Activated CD4-positive, alpha-beta T cell treated with anti-CD3 and anti-CD28 coated beads, Interleukin-2, amount 10 ng/mL, durations not matched to agents 24 days and 14 days (primary cell): ENCODE measurements around the gene MOV10L1. TPM values are rescaled to one million over a fixed set of nuclear protein-coding genes. Genes with fewer than 3 reads are reported as not detected.

ENCODE experiments used
- DNase-seq: peaks from one replicate; pipeline ENCODE4 v3.0.0; 2022
- H3K27ac Mint-ChIP-seq: one replicate; pipeline ENCODE4 v1.8.0; 2022; ENCODE audit warnings: mild to moderate bottlenecking, mixed read lengths
- H3K27me3 Mint-ChIP-seq: one replicate; pipeline ENCODE4 v1.8.0; 2022; ENCODE audit warnings: mixed read lengths
- H3K36me3 Mint-ChIP-seq: one replicate; pipeline ENCODE4 v1.8.0; 2022; ENCODE audit warnings: low read depth, mild to moderate bottlenecking, mixed read lengths
- H3K4me1 Mint-ChIP-seq: one replicate; pipeline ENCODE4 v1.8.0; 2021; ENCODE audit warnings: mixed read lengths
- H3K4me3 Mint-ChIP-seq: one replicate; pipeline ENCODE4 v1.8.0; 2022; ENCODE audit warnings: mild to moderate bottlenecking, moderate library complexity, mixed read lengths
- H3K9me3 Mint-ChIP-seq: one replicate; pipeline ENCODE4 v1.8.0; 2021; ENCODE audit warnings: mixed read lengths
- intact Hi-C: fragments of 100-400 bp; cut with micrococcal nuclease; formaldehyde crosslinking; loops from one replicate; pipeline ENCODE4 v1.15.1; 2023
- total RNA-seq: library from RNA; stranded (reverse); gene quantifications from 2 replicates; pipeline ENCODE4 v1.2.3, GENCODE V29; 2022

MOV10L1 gene
- total RNA-seq, 1 donor from 2014 or later = not detected

DNA sequence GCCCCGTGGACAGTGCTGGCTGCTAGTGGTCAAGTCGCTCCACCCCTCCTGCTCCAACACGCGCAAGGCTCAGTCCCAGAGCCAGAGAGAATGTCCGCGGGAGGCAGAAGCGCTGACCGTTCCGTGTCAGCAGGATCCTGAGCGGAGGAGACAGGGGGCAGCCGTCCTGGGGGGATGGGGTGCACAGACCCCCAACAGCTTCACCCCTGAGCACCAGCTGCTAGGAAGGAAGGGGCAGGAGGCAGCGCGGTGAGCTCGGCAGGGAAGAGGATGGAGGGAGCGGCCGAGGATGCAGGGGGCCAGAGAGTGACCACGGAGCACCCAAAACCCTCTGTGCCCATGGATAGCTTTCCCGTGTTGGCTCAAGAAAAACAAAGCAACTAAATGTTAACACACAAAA, 25.4 kb upstream of the MOV10L1 start:
- intact Hi-C loops = no loop called here
- Mint-ChIP-seq H3K4me1 (no peaks in the 10 kb centered on the region), H3K9me3 (no peaks in the 10 kb centered on the region), H3K4me3 (no peak overlapping the region), H3K27me3 (peaks cover 5% of the 10 kb centered on the region), H3K36me3 (no peaks in the 10 kb centered on the region), H3K27ac (no peak overlapping the region)
- DNase-seq = no peak

DNA sequence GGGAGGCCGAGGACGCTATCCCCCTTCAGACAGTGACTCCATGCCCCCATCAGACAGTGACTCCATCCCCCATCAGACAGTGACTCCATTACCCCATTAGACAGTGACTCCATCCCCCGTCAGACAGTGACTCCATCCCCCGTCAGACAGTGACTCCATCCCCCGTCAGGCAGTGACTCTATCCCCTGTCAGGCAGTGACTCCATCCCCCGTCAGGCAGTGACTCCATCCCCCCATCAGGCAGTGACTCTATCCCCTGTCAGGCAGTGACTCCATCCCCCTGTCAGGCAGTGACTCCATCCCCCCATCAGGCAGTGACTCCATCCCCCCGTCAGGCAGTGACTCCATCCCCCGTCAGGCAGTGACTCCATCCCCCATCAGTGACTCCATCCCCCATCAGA, 22.6 kb upstream of the MOV10L1 start:
- Mint-ChIP-seq H3K27ac (no peak overlapping the region), H3K4me1 (no peaks in the 10 kb centered on the region), H3K27me3 (no peaks in the 10 kb centered on the region), H3K4me3 (no peak overlapping the region), H3K9me3 (no peaks in the 10 kb centered on the region), H3K36me3 (no peaks in the 10 kb centered on the region)
- intact Hi-C loops = no loop called here
- DNase-seq = no peak

DNA sequence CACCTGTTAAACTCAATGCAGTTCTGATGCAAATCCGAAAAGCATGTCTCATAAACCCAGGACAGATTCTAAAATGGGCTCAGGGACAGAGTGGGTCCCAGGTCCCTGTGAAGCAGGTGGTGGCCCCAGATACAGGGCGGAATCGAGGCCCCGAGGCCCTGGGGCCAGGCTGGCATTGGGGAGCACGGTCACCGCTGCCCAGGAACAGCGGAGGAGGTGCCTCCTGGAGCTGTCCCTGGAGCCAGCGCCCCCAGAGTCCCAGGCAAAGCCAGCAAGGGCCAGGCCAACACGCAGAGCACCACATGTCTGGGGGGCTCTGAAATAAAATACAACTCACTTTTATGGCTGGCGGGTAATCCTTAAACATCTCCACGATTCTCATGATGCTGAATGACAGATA, 21.7 kb upstream of the MOV10L1 start:
- Mint-ChIP-seq H3K9me3 (no peaks in the 10 kb centered on the region), H3K4me3 (no peak overlapping the region), H3K27ac (no peak overlapping the region), H3K27me3 (no peaks in the 10 kb centered on the region), H3K36me3 (no peaks in the 10 kb centered on the region), H3K4me1 (no peaks in the 10 kb centered on the region)
- intact Hi-C loops = no loop called here
- no peak for DNase-seq

DNA sequence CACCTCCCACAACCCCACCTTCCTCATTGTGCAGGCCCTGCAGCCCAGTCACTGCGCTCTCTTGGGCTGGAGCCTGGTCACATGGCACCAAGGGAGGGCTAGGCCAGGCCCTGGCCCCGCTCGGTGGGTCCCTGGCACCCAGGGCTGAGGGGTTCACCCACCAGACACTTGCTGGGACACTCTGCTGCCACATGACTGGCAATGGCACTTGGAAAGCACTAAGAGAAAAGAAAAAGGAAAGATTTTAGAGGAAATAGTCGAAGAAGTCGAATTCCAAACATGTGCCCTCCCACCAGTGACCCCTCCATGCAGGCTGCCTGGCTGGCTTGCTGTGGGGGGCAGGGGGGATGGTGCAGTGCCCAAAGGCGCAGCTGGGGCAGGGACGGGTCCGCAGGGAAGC, 19.4 kb upstream of the MOV10L1 start:
- H3K27ac Mint-ChIP-seq = no peak overlapping the region
- intact Hi-C loops = no loop called here
- DNase-seq = no peak
- no peaks in the 10 kb centered on the region for H3K4me1 Mint-ChIP-seq
- no peak overlapping the region for H3K4me3 Mint-ChIP-seq
- no peaks in the 10 kb centered on the region for H3K27me3 Mint-ChIP-seq
- no peaks in the 10 kb centered on the region for H3K36me3 Mint-ChIP-seq
- no peaks in the 10 kb centered on the region for H3K9me3 Mint-ChIP-seq

DNA sequence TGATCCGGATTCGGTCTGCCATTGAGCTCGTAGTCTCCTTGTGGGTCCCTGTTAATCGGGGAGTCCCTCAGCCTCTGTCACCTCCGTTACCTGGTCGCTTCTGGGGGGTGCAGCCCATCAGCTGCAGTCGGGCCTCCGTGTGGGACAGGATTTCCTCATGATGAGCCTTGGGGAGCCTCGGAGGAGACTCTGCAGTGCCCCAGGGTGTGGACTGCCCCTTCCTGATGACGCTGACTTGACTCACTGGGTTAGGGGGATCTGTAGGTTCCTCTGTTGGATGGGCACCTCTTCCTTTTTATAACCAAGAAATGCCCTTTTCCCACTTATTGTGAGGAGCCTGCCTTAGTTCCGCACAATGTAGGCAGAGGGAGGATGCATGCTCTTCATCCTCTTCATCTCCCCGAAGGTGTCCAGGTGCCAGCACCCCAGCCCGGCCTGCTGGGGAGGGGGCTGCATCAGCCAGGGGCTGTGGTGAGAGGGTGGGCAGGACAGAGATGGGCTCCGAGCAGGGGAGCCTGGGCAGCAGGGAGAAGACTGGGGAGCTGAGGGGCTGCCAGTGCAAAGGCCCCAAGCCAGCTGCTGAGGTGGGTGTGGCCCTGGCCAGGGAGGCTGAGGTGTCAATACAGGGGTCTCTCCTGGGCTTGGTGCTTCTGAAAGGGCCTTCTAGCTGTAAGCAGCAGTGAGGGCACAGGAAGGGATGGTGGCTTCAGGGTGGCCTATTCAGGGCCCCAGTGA, 18.2 kb upstream of the MOV10L1 start:
- Mint-ChIP-seq H3K36me3 (no peaks in the 10 kb centered on the region), H3K4me3 (no peak overlapping the region), H3K27ac (no peak overlapping the region), H3K4me1 (no peaks in the 10 kb centered on the region), H3K9me3 (no peaks in the 10 kb centered on the region), H3K27me3 (no peaks in the 10 kb centered on the region)
- intact Hi-C loops = no loop called here
- DNase-seq = no peak

DNA sequence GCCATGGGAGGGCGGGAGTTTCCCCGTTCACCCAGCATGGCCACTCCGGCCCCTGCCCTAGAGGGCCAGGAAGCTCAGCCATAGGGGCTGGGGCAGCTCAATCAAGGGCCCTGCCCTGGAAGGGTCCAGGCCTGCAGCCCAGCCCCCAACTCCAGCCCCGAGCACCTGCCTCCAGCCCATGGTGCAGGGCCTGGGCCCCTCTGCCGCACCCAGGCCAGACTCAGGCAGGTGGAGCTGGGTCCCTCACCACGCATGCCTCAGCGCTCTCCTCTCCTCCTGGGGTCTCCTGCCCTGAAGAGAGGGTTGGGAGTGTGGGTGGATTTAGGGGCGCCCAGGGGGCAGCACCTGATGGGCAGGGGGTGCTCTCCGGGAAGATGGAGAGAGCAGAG, 17.6 kb upstream of the MOV10L1 start:
- Mint-ChIP-seq H3K36me3 (no peaks in the 10 kb centered on the region), H3K27ac (no peak overlapping the region), H3K4me3 (no peak overlapping the region), H3K27me3 (no peaks in the 10 kb centered on the region), H3K9me3 (no peaks in the 10 kb centered on the region), H3K4me1 (no peaks in the 10 kb centered on the region)
- no peak for DNase-seq
- intact Hi-C loops = no loop called here

DNA sequence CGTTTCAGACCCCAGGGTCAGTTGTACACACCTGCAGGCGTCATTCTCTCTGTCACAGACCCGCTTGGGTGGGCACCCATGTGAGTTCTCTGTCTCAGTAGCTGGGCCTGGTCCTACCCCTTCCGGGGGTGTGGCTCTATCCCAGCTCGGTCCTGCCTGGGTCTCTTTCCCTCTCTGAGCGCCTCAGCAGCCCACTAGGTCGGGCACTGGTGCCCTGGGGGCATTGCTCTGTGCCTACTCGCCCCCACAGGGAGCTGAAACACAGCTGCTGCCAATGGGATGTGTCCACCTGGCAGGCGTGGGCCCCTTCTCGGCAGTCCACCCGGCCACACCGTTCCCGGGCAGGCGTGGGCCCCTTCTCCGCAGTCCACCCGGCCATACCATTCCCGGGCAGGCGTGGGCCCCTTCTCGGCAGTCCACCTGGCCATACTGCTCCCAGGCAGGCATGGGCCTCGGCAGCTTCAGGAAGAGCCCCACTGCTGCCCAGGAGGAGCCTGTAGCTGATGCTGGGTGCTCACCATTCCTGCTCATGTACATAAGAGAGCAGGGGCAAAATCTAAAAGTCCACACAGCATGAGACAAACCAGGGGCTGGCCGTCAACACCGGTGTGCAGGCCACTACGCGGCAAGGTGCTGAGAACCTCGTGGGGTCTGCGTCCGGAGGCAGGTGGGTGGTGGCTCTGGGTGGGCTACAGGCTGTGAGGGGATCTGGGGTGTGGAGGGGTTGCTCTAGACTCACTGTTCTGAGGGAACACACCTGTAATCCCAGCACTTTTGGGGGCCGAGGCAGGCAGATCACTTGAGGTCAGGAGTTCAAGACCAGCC, 16.9 kb upstream of the MOV10L1 start:
- Mint-ChIP-seq H3K27ac (no peak overlapping the region), H3K36me3 (no peaks in the 10 kb centered on the region), H3K4me3 (no peak overlapping the region), H3K9me3 (no peaks in the 10 kb centered on the region), H3K27me3 (no peaks in the 10 kb centered on the region), H3K4me1 (no peaks in the 10 kb centered on the region)
- no peak for DNase-seq
- intact Hi-C loops = no loop called here

DNA sequence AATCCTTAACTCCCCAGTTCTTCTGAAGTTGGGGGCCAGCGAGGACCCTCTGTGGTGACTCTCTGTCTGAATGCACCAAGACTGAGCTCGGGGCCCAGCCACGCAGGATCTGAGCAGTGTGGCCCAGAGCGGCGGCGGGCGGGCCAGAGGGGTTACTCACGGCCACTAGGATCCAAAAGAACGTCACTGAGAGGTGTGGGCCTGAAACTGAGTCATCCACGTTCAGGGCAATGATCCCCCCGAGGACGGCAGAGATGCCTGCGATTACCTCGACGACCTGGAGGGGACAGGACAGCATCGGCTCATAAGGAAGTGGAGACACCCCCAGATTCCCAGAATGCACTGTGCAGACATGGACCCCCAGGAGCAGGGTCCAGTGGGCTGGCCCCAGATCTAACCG, 15.8 kb upstream of the MOV10L1 start:
- no peak overlapping the region for H3K4me3 Mint-ChIP-seq
- intact Hi-C loops = no loop called here
- DNase-seq = no peak
- no peaks in the 10 kb centered on the region for H3K9me3 Mint-ChIP-seq
- H3K27ac Mint-ChIP-seq = no peak overlapping the region
- no peaks in the 10 kb centered on the region for H3K4me1 Mint-ChIP-seq
- no peaks in the 10 kb centered on the region for H3K27me3 Mint-ChIP-seq
- no peaks in the 10 kb centered on the region for H3K36me3 Mint-ChIP-seq

DNA sequence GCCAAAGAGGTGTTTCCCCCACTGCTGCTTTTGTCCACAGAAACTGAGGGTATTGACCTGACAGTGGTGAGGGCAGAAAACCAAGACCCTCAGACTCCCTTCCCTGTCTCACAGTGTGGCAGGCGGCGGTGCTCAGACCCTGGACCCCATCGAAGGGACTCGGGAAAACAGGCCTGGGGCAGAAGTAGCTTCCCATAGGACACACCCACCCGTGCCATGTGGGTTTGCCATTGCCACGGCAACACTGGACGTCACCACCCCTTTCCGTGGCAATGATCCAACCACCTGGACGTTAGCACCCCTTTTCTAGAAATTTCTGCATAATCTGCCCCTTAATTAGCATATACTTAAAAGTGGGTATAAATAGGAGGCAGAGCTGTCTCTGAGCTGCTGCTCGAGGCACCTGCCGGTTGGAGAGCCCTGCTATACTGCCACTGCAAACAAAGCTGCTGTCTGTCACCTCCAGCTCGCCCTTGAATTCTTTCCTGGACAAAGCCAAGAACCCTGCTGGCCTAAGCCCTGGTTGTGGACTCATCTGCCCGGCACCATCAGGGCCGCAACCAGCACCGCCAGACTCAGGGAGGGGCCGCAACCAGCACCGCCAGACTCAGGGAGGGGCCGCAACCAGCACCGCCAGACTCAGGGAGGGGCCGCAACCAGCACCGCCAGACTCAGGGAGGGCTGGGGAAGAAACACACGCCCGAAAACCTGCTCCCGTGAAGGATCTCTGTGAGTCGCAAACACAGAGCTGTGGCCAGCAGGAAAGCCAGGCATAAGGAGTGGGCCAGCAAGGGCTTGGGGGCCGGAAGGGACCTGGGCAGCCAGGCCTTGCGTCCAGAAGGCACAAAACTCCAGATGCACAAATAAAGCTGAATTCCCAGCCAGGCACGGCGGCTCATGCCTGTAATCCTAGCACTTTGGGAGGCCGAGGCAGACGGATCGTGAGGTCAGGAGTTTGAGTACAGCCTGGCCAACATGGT, 15.0 kb upstream of the MOV10L1 start:
- Mint-ChIP-seq H3K27ac (no peak overlapping the region), H3K27me3 (no peaks in the 10 kb centered on the region), H3K4me1 (no peaks in the 10 kb centered on the region), H3K9me3 (no peaks in the 10 kb centered on the region), H3K4me3 (no peak overlapping the region), H3K36me3 (no peaks in the 10 kb centered on the region)
- intact Hi-C loops = no loop called here
- DNase-seq = no peak

DNA sequence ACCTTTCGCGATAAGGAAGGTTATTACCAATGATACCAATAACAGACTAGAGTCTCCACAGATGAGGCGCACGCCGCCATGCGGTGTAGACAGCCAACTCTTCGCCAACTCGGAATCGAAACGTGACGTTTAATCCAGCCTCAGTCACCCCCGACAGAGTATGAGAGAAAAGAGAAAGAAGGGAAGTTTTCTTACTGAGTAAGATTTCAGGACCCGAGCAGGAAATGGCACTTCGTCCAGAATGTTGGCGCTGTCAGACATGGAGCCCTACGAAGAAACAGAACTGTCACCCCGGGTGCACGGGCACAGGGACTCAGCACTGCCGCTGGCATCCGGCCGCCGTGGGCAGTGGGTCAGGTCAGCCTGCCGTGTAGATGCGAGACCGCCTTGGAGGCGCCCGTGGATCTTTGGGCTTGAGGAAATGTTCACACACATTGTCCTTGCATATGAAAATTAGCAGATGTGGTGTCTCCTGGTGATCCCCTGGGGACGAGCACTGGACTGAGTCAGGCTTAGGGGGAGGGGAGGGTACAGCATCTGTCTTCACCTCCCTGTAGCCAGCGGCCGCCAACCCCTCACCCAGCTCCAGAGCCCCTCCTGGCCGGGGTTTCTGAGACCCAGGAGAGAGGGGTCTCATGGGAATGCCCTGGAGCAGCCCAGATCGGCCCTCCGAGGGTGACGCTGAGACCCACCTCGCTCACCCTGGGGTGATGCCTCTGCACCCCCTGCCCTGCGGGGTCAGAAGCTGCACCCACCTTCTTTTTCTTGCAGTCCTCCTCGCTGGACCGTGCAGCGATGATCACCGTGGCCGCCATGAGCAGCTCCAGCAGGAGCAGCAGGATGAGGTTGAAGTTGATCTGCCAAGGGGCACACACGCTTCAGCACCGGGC, 12.9 kb upstream of the MOV10L1 start:
- Mint-ChIP-seq H3K9me3 (no peaks in the 10 kb centered on the region), H3K4me1 (no peaks in the 10 kb centered on the region), H3K4me3 (no peak overlapping the region), H3K27me3 (no peaks in the 10 kb centered on the region), H3K27ac (no peak overlapping the region), H3K36me3 (no peaks in the 10 kb centered on the region)
- DNase-seq = no peak
- intact Hi-C loops = no loop called here

DNA sequence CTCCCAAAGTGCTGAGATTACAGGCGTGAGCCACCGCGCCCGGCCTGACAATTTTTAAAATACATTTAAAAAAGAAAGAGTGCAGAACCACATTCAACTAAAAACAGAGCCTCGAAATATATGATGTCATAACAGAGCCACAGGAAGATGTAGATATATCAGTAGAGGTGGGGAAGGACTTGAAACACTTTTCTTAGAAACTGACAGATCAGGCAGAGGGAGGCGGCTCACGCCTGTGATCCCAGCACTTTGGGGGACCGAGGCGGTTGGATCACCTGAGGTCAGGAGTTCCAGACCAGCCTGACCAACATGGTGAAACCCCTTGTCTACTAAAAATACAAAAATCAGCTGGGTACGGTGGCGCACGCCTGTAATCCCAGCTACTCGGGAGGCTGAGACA, 11.6 kb upstream of the MOV10L1 start:
- Mint-ChIP-seq H3K4me3 (no peak overlapping the region), H3K27me3 (no peaks in the 10 kb centered on the region), H3K4me1 (no peaks in the 10 kb centered on the region), H3K9me3 (no peaks in the 10 kb centered on the region), H3K27ac (no peak overlapping the region), H3K36me3 (no peaks in the 10 kb centered on the region)
- intact Hi-C loops = no loop called here
- DNase-seq = no peak

DNA sequence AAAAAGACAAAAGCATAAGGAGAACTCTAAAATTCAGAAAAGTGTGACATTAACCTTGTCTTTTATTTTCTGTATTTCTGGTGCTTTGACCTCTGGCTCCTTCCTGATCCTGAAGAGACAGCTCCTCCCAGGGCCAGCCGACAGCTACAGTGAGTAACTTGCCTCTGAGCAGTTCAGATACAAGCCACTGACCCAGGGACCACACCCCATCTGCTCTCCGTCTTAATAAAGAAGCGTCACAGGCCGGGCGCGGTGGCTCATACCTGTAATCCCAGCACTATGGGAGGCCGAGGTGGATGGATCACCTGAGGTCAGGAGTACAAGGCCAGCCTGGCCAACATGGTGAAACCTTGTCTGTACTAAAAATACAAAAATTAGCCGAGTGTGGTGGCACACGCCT, 11.0 kb upstream of the MOV10L1 start:
- Mint-ChIP-seq H3K4me3 (no peak overlapping the region), H3K27ac (no peak overlapping the region), H3K27me3 (no peaks in the 10 kb centered on the region), H3K9me3 (no peaks in the 10 kb centered on the region), H3K4me1 (no peaks in the 10 kb centered on the region), H3K36me3 (no peaks in the 10 kb centered on the region)
- intact Hi-C loops = no loop called here
- no peak for DNase-seq

DNA sequence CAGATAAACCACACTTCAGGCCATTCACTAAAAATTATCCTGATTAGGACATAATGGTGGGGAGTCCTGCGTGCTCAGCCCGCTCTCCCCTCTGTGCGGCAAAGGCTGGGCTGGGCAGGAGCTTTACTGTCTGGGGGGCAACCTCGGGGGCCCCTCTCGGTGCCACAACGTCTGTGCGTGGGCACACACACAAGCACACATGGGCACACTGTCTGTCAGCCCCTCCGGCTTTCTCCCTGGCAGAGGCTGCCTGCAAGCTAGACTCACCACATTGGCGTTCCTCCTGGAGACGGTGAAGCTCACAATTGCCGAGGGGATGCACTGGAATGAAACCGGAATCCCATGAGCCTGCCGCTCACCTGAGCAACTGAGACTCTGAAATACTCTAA, 9.7 kb upstream of the MOV10L1 start:
- Mint-ChIP-seq H3K4me1 (peaks cover under 1% of the 10 kb centered on the region), H3K36me3 (no peaks in the 10 kb centered on the region), H3K4me3 (no peak overlapping the region), H3K9me3 (no peaks in the 10 kb centered on the region), H3K27ac (no peak overlapping the region), H3K27me3 (peaks cover 3% of the 10 kb centered on the region)
- no peak for DNase-seq
- intact Hi-C loops = no loop called here
